ENCODE data around the gene PLOD3.
A peak's percentile ranks its signal among the peaks of the same experiment; 100 is the strongest.

PLOD3 gene

DNA sequence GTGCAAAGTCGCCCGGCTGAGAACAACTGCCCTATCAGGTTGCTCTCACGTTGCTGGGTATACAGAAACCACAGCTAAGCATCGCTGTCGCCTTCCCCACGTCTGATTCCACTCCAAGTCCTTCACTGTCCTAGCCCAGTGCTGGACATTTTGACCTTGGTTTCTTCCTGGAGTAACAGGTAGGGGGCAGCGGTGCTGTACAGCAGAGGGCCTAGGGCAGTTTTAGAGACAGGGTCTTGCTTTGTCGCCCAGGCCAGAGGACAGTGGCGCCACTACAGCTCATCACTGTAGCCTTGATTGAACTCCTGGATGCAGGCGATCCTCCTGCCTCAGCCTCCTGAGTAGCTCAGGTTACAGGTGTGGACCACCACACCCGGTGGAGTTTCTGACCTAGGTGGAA, 17.7 kb upstream of the PLOD3 start:
- no peak for TF ChIP-seq JUND (IDR thresholded peaks at IDR 0.05; ENCODE audit: low read depth)
- in situ Hi-C loops (cut with HindIII; ENCODE audit: low pct_unique_long_range_greater_than_20kb, low sequenced_read_pairs) = no loop called here
- DNase-seq (ENCODE audit: low read depth in 1 of 2, low spot score in 1 of 2) = no peak

DNA sequence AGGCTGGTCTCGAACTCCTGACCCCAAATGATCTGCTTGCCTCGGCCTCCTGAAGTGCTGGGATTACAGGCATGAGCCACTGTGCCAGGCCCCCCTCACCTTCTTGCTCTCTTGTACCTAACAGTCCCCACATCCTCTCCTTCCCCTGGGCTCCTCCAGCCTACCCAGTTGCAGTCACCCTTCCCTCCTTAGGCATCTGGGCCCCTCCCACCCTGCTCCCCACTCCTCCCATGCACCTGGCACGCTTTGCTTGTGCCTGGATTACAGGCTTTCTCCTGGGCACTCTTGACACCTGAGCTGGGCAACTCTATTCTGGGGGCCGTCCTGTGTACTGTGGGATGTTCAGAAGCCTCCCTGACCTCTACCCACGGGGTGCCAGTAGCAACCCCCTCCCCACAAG, 17.3 kb upstream of the PLOD3 start:
- TF ChIP-seq JUND (IDR thresholded peaks at IDR 0.05; ENCODE audit: low read depth) = no peak
- no peak for DNase-seq (ENCODE audit: low read depth in 1 of 2, low spot score in 1 of 2)
- in situ Hi-C loops (cut with HindIII; ENCODE audit: low pct_unique_long_range_greater_than_20kb, low sequenced_read_pairs) = no loop called here

DNA sequence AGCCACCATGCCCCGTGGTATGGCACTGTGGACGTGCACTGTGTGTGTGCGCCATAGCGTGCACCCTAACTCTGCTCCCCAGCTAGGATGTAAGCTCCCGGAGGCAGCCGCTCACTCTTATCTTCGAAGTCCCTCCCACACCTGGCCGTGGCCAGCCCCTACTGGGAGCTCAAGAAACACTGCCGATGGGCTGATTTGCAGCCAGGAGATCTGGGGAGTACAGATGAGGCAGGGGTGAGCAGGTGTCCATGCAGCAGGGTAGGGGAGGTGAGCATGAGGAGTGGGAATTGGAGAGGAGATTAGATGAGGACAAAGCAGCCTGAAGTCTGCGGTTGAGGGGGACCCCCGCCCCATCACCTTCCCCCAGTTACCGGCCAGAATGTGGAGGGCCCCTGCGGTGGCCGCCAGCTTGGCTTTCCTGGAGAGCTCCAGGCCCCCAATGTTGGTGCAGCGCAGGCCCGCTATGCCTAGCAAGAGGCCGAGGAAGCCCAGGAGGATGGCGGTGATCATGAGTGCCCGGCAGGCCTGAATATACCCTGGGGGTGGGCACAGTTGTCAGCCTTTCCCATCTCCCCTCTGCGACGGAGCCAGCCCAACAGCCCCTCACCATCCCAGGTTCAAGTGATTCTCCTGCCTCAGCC, 16.6 kb upstream of the PLOD3 start:
- in situ Hi-C loops (cut with HindIII; ENCODE audit: low pct_unique_long_range_greater_than_20kb, low sequenced_read_pairs) = no loop called here
- TF ChIP-seq JUND (IDR thresholded peaks at IDR 0.05; ENCODE audit: low read depth) = no peak
- DNase-seq (ENCODE audit: low read depth in 1 of 2, low spot score in 1 of 2) = no peak

DNA sequence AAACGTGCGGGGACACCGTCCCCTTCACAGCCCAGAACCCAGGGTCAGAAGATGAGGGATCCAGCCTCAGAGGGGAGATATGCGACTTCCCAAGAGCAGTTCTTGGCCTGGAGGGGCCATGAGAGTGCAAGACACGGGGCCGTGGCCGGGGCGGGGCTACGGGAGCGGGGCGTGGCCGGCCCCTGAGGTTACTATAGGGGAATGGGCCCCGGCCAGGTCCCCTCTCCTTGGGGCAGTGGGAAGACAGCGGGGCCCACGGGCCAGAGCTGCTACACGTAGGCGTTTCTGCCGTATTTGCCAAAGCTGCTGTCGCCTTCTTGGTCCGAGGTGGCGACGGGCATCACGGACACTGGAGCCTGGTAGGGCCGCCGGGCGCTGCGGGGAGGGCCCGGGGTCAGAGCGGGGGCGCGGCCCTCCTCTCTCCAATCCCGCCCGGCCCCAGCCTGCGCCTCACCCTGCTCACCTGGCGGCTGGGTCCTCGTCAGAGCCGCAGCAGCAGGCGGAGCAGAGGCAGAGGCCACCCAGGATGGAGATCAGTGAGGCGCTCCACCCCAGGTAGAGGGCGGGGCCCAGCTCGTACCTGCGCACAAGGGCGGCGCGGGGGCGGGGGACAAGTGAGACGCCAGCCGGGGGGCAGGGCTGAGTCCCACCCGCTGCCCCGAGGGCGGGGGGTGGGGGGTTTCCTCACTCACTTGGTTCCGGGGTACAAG, 14.9 kb upstream of the PLOD3 start:
- in situ Hi-C loops (cut with HindIII; ENCODE audit: low pct_unique_long_range_greater_than_20kb, low sequenced_read_pairs) = no loop called here
- TF ChIP-seq JUND (IDR thresholded peaks at IDR 0.05; ENCODE audit: low read depth) = no peak
- DNase-seq (ENCODE audit: low read depth in 1 of 2, low spot score in 1 of 2) = peak; percentile 75 to 76

DNA sequence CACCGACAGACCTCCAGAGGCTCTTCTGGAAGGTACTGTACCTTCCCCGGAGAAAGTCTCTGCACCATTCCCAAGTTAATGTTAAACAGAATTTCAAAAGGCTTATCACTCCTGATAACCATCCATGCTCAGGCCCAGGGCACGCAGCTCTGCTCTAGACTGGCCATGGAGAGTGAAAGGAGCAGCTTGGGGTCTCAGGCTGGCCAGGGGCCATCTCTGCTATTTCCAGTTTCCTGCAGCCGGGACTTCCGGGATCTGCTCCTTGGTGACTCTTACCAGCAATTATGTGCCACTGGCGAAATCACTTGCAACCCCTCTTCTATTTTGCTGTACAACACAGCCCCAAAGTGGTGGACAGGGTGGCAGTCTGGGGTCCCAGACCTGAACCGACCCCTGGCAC, 14.3 kb upstream of the PLOD3 start:
- no peak for DNase-seq (ENCODE audit: low read depth in 1 of 2, low spot score in 1 of 2)
- in situ Hi-C loops (cut with HindIII; ENCODE audit: low pct_unique_long_range_greater_than_20kb, low sequenced_read_pairs) = no loop called here
- no peak for TF ChIP-seq JUND (IDR thresholded peaks at IDR 0.05; ENCODE audit: low read depth)

DNA sequence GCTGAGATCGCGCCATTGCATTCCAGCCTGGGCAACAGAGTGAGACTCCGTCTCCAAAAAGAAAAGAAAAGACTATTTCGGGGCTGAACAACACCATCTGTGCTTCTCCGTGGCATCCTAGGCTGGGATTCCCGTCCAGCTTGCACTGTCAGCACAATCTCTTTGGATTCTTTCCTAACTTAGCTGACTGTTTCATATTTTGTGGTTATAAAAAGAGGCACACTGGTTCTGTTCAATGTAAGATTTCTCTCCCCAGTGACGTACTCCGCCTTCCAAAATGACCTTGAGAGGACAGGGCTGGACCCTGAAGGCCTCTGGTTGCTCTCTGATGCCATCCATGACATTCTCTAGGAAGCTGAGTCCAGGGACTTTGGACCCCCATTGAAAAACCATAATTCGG, 9.3 kb upstream of the PLOD3 start:
- no peak for DNase-seq (ENCODE audit: low read depth in 1 of 2, low spot score in 1 of 2)
- TF ChIP-seq JUND (IDR thresholded peaks at IDR 0.05; ENCODE audit: low read depth) = no peak
- in situ Hi-C loops (cut with HindIII; ENCODE audit: low pct_unique_long_range_greater_than_20kb, low sequenced_read_pairs) = no loop called here

DNA sequence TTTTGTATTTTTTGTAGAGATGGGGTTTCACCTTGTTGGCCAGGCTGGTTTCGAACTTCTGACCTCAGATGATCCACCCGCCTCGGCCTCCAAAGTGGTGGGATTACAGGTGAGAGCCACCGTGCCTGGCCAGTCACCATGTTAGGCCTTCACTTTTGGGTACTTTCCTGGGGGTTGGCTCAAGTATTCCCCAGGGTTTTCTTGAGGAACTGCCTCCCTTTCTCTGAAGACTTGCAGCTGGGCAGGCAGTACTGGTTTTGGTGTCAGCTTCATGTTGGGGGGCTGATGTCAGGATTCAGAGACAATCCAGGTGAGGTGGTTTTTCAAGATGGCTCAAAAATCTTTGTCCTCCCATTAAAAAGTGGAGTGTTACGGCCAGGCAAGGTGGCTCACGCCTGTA, 8.3 kb upstream of the PLOD3 start:
- TF ChIP-seq JUND (IDR thresholded peaks at IDR 0.05; ENCODE audit: low read depth) = no peak
- in situ Hi-C loops (cut with HindIII; ENCODE audit: low pct_unique_long_range_greater_than_20kb, low sequenced_read_pairs) = no loop called here
- DNase-seq (ENCODE audit: low read depth in 1 of 2, low spot score in 1 of 2) = no peak

DNA sequence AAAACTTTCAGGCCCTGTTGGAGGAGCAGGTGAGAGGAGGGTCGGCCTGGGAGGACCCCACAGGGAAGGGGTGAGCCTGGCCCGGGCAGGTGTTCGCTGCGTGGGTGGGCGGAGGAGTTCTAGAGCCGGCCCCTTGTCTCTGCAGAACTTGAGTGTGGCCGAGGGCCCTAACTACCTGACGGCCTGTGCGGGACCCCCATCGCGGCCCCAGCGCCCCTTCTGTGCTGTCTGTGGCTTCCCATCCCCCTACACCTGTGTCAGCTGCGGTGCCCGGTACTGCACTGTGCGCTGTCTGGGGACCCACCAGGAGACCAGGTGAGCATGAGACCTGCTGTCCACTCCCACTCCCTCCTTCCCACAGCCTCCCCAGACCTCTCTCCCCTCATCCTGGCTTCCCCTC, 6.1 kb upstream of the PLOD3 start:
- no peak for DNase-seq (ENCODE audit: low read depth in 1 of 2, low spot score in 1 of 2)
- in situ Hi-C loops (cut with HindIII; ENCODE audit: low pct_unique_long_range_greater_than_20kb, low sequenced_read_pairs) = no loop called here
- no peak for TF ChIP-seq JUND (IDR thresholded peaks at IDR 0.05; ENCODE audit: low read depth)

DNA sequence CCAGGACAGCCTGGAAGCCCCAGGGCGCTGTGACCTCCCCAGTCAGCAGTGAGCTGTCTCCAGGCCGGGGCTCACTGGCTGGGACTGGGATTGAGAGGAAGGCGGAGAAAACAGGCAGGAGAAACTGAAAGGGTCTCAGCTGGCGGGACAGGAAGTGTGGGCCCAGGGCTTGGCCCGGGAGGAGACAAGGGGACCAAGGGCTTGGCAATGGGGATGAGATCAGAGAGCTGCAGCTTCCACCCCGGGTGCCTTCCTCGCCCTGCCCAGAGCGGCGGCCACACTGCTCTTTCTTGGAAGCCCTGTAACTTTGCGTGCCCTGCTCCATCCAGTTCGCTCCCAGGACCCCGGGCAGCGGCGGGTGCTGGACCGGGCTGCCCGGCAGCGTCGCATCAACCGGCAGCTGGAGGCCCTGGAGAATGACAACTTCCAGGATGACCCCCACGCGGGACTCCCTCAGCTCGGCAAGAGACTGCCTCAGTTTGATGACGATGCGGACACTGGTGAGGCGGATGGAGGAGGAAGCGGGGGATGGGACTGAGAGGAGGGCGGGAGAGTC, 5.0 kb upstream of the PLOD3 start:
- in situ Hi-C loops (cut with HindIII; ENCODE audit: low pct_unique_long_range_greater_than_20kb, low sequenced_read_pairs) = no loop called here
- TF ChIP-seq JUND (IDR thresholded peaks at IDR 0.05; ENCODE audit: low read depth) = no peak
- no peak for DNase-seq (ENCODE audit: low read depth in 1 of 2, low spot score in 1 of 2)

DNA sequence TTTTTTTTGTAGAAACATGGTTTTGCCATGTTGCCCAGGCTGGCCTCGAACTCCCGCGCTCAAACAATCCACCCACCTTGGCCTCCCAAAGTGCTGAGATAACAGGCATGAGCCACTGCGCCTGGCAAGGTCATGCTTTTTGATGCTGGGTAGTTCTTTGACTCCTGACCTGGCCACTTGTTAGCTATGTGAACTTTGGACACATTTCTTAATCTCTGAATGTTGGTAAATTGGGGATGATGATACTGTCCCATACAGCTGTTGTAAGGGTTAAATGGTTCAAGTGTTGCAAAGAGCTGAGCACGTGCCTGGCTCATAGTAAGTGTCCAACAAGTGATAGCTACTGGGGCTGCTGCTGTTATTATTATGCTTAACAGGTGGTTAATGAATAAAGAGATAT, 2.9 kb upstream of the PLOD3 start:
- no peak for TF ChIP-seq JUND (IDR thresholded peaks at IDR 0.05; ENCODE audit: low read depth)
- in situ Hi-C loops (cut with HindIII; ENCODE audit: low pct_unique_long_range_greater_than_20kb, low sequenced_read_pairs) = no loop called here
- no peak for DNase-seq (ENCODE audit: low read depth in 1 of 2, low spot score in 1 of 2)

DNA sequence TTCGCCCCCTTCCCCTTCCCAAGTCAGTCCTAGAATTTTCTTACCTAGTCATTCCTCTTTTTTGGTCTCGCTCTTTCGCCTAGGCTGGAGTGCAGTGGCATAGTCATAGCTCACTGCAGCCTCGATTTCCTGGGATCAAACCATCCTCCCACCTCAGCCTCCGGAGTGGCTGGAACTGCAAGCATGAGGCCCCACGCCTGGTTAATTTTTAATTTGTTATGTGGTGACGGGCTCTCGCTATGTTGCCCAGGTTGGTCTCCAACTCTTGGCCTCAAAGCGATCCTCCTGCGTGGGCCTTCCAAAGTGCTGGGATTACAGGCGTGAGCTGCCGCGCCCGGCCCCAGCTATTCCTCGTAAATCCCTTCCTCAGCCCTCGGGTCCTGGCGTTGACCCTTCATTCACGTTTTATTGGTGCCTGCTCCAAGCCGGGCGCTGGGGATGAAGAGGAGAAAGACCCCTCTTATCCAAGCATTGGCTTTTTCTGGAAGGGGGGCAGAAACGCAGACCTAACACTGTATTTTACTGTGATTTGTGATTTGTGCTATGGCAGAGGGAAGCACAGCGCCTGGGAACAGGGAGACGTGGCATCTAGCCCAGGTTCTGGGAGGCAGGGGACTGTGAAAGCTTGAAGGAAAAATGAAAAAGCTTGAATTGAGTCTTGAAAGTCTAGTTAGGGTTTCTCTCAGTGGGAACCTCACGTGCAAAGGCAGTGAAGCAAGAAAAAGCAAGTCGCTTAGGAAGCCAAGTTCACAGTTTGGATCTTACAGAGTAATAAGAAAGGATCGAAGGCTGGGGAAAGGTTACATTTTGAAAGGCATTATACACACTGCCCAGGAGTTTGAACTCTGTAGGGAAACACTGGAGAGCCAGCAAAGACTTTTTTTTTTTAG, 1.1 kb upstream of the PLOD3 start:
- in situ Hi-C loops (cut with HindIII; ENCODE audit: low pct_unique_long_range_greater_than_20kb, low sequenced_read_pairs) = no loop called here
- TF ChIP-seq JUND (IDR thresholded peaks at IDR 0.05; ENCODE audit: low read depth) = no peak
- no peak for DNase-seq (ENCODE audit: low read depth in 1 of 2, low spot score in 1 of 2)

DNA sequence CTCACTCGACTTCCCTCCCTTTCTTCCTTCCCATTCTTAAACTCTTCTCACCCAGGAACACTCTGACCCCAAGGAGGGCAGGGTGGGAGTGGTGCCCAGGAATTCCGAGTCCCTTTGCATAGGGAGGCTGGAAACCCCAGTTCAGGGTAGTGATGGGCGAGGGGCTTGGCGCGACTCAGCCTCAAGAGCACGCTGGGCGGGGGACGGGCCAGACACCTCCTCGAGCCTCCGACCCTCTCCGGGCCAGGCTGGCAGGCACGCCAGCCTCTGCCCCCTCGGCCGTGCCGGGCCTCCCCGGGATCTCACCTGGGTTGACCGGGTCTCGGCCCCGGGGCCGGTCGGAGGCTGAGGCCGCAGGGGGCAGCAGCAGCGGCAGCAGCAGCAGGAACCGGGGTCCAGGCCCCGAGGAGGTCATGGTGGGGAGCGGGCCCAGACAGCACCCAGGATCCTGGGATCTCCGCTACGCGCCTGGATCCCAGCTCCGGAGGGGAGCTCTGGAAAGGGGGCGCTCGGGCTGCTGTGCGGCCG, 457 bp downstream of the PLOD3 start:
- DNase-seq (ENCODE audit: low read depth in 1 of 2, low spot score in 1 of 2) = no peak
- TF ChIP-seq JUND (IDR thresholded peaks at IDR 0.05; ENCODE audit: low read depth) = no peak
- in situ Hi-C loops (cut with HindIII; ENCODE audit: low pct_unique_long_range_greater_than_20kb, low sequenced_read_pairs) = no loop called here

Data from T47D (cell line).